ENCODE results near the gene URB2. TPM values are rescaled to one million over a fixed set of nuclear protein-coding genes. Genes with fewer than 3 reads are reported as not detected.
"Not testable (repeated sequence)": the region's sequence is repeated elsewhere in the genome, so short reads cannot be mapped to it uniquely, and the experiment has no call there.

Gene URB2
- total RNA-seq, 1 experiment from 2014 or later, result 11.1 TPM

- no peak for DNase-seq (ENCODE audit: low read depth)
Measured at GRCh38 chr1:229693129-229693900, 67.3 kb downstream of the URB2 start.

GRCh38 chr1:229694053-229694693, 68.1 kb downstream of the URB2 start:
- DNase-seq (ENCODE audit: low read depth), result peak; percentile 79

GRCh38 chr1:229696385-229696784, 70.3 kb downstream of the URB2 start:
- DNase-seq (ENCODE audit: low read depth), result no peak

GRCh38 chr1:229699613-229700267, 73.7 kb downstream of the URB2 start:
- DNase-seq (ENCODE audit: low read depth), result peak; percentile 22

GRCh38 chr1:229704157-229704556, 78.1 kb downstream of the URB2 start:
- DNase-seq (ENCODE audit: low read depth), result no peak

GRCh38 chr1:229705152-229705551, 79.1 kb downstream of the URB2 start:
- not testable (repeated sequence) for DNase-seq (ENCODE audit: low read depth)

GRCh38 chr1:229707127-229707526, 81.1 kb downstream of the URB2 start:
- not testable (repeated sequence) for DNase-seq (ENCODE audit: low read depth)

- DNase-seq (ENCODE audit: low read depth), result no peak
Measured at GRCh38 chr1:229709500-229710013, 83.5 kb downstream of the URB2 start.

Other genes with a start within 250 kb of the URB2 start
- gene ACTA1, start 192.2 kb upstream of the URB2 start, total RNA-seq (2014; rRNA removed; shearing (Covaris generic)), result not detected in 2 replicates
- gene NUP133, start 117.9 kb upstream of the URB2 start, total RNA-seq (2014; rRNA removed; shearing (Covaris generic)), result 61.4 and 63.3 TPM in 2 replicates
- gene ABCB10, start 67.5 kb upstream of the URB2 start, total RNA-seq (2014; rRNA removed; shearing (Covaris generic)), result 10.9 and 17.8 TPM in 2 replicates
- 22.7 and 23.6 TPM in 2 replicates for gene TAF5L, start 125 bp upstream of the URB2 start, total RNA-seq (2014; rRNA removed; shearing (Covaris generic))

All from M059J (cell line).